Measurements from ENCODE around the gene LIFR. TPM values are rescaled to one million over a fixed set of nuclear protein-coding genes. Genes with fewer than 3 reads are reported as not detected.

LIFR gene
- total and polyA plus RNA-seq, 12 donors, result 9.2 to 118 (median 59.0) TPM

DNA sequence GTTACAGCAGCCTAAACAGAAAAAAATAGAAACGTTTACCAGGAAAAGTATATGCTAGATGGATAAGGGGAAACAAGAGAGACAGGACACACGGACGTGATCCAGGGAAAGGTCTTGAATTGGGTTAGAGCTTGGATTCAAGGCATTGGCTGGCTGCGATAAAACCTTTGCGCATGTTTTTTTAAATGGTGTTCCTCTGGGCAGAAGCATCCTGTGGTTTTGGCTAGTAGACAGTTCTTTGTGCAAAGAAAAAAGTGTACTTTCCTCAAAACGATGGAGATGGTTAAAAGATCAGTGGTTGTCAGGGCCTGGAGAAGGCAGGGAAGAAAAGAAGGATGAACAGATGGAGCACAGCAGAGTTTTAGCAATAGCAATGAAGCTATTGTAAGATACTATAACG lies 37.5 kb upstream of the LIFR start:
- intact Hi-C loops (cut with DNase I), result no loop called here
- no peak for TF ChIP-seq POLR2A (IDR thresholded peaks at IDR 0.05)
- TF ChIP-seq, protein P1, sequence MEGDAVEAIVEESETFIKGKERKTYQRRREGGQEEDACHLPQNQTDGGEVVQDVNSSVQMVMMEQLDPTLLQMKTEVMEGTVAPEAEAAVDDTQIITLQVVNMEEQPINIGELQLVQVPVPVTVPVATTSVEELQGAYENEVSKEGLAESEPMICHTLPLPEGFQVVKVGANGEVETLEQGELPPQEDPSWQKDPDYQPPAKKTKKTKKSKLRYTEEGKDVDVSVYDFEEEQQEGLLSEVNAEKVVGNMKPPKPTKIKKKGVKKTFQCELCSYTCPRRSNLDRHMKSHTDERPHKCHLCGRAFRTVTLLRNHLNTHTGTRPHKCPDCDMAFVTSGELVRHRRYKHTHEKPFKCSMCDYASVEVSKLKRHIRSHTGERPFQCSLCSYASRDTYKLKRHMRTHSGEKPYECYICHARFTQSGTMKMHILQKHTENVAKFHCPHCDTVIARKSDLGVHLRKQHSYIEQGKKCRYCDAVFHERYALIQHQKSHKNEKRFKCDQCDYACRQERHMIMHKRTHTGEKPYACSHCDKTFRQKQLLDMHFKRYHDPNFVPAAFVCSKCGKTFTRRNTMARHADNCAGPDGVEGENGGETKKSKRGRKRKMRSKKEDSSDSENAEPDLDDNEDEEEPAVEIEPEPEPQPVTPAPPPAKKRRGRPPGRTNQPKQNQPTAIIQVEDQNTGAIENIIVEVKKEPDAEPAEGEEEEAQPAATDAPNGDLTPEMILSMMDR (IDR thresholded peaks at IDR 0.05), result no peak
- no peak for DNase-seq
- Histone ChIP-seq H3K27me3 (no peaks in the 10 kb centered on the region), H3K4me1 (replicated peaks in 1 of 2) (peaks cover 0 to 4% of the 10 kb centered on the region in 2 donors), H3K9me3 (replicated peaks in 1 of 3) (no peaks in the 10 kb centered on the region), H3K4me3 (no peak overlapping the region), H3K36me3 (replicated peaks in 1 of 2) (no peaks in the 10 kb centered on the region), H3K27ac (no peak overlapping the region)
- WGBS, 4 donors, result 78 to 85% (median 84%) methylated on average over 7 of the region's 7 CpGs

DNA sequence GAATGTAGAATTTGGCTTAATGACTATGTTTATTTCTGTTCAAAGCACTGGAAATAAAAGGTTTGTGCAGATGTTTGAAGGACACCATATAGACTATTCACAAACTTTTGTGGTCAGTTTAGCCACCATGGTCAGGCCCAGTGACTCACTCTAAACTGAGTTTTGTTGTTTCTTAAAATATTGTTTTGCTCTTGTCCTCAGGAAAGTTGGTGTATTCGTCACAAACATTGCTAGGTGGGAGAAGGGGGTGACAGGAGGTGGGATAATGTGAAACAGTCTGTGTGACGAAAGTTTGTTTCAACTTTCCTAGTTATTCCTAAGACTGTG lies 35.0 kb upstream of the LIFR start:
- Histone ChIP-seq H3K9me3 (replicated peaks in 1 of 3) (no peaks in the 10 kb centered on the region), H3K4me3 (no peak overlapping the region), H3K36me3 (replicated peaks in 1 of 2) (no peaks in the 10 kb centered on the region), H3K27ac (no peak overlapping the region), H3K4me1 (replicated peaks in 1 of 2) (no peaks in the 10 kb centered on the region), H3K27me3 (no peaks in the 10 kb centered on the region)
- no peak for DNase-seq
- intact Hi-C loops (cut with DNase I), result no loop called here
- WGBS, 4 donors, result 86 to 88% (median 87%) methylated on average over 2 of the region's 2 CpGs
- no peak for TF ChIP-seq POLR2A (IDR thresholded peaks at IDR 0.05)
- TF ChIP-seq, protein P1 (IDR thresholded peaks at IDR 0.05), result no peak

DNA sequence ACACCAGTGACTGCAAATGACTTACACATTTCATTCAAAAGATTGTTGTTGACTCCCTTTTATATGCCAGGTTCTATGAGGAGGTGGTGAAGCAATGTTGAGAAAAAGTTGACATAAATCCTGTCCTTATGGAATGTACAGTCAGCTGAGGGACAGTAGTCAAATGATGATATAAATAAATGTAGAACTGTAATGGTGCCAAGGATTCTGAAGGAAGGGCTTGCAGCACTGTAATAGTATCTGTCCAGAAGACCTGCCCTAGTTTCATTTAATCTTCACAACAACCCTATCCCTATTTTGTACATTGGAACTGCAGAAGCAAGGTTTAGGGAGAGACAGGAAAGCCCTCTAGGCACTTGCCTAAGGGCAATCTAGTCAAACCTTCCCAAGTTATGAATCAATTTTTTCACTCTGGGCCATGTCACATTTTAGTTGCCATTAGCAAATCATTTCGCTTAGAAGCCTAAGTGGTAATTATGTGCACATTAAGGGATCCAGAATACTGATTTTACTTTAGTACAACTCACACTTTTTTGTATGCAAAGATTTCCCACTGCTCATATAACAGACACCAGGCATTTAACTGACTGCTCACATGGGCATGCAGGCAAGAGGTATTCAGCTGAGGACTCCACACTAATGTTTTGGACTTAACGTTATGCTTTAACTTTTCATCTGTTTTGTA lies 34.5 kb upstream of the LIFR start:
- WGBS, 4 donors, result 72 to 81% (median 79%) methylated on average over 2 of the region's 2 CpGs
- no peak overlapping the region for H3K4me3 ChIP-seq
- no peaks in the 10 kb centered on the region for H3K36me3 ChIP-seq (replicated peaks in 1 of 2)
- TF ChIP-seq POLR2A (IDR thresholded peaks at IDR 0.05), result no peak
- TF ChIP-seq, protein P1 (IDR thresholded peaks at IDR 0.05), result no peak
- DNase-seq, result no peak
- no peaks in the 10 kb centered on the region for H3K9me3 ChIP-seq (replicated peaks in 1 of 3)
- H3K27ac ChIP-seq, result no peak overlapping the region
- H3K4me1 ChIP-seq (replicated peaks in 1 of 2), result no peaks in the 10 kb centered on the region
- no peaks in the 10 kb centered on the region for H3K27me3 ChIP-seq
- intact Hi-C loops (cut with DNase I), result no loop called here

DNA sequence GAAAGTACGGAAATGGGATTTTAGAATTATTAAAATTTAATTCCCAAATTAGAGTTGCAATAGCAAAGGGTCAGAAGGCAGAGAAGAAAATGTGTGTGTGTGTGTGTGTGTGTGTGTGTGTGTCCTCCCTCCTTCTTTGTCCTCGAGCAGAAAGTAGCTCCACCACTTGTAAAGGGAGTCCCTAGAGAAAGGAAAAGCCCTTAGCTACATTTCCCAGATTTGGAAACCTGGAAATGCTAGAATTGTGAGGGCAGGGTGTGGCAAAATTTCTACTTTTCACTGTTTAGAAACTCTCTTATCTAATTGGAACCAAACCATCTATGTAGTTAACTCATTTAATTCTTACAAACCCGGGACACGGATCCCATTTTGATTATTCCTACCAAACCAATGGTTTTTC lies 33.2 kb upstream of the LIFR start:
- intact Hi-C loops (cut with DNase I), result no loop called here
- WGBS, 4 donors, result 77 to 87% (median 78%) methylated on average over 4 of the region's 4 CpGs

More for the DNA sequence above, 33.2 kb upstream of the LIFR start:
- Histone ChIP-seq H3K27me3 (no peaks in the 10 kb centered on the region), H3K4me1 (replicated peaks in 1 of 2) (peaks cover 0 to 7% of the 10 kb centered on the region in 2 donors), H3K27ac (no peak overlapping the region), H3K36me3 (replicated peaks in 1 of 2) (no peaks in the 10 kb centered on the region), H3K9me3 (replicated peaks in 1 of 3) (no peaks in the 10 kb centered on the region), H3K4me3 (no peak overlapping the region)
- TF ChIP-seq, protein P1 (IDR thresholded peaks at IDR 0.05), result no peak
- TF ChIP-seq POLR2A (IDR thresholded peaks at IDR 0.05), result no peak
- no peak for DNase-seq
